Kidney epithelial cell (primary cell): ENCODE results near the gene MLLT3. TPM values are rescaled to one million over a fixed set of nuclear protein-coding genes. Genes with fewer than 3 reads are reported as not detected.
"Not testable (repeated sequence)": the region's sequence is repeated elsewhere in the genome, so short reads cannot be mapped to it uniquely, and the experiment has no call there.

Source experiments
- DNase-seq: peaks from one replicate; pipeline ENCODE4 v3.0.0-alpha.2; 2010; ENCODE audit warnings: low read depth
- H3K27me3 ChIP-seq: 2 replicates; pipeline ENCODE4 v1.6.0; 2011; ENCODE audit warnings: low read length; ENCODE audit not compliant: control insufficient read depth, insufficient read depth
- H3K36me3 ChIP-seq: 2 replicates; pipeline ENCODE4 v1.5.1; 2011; ENCODE audit warnings: low read length; ENCODE audit not compliant: control insufficient read depth, insufficient read depth
- H3K4me3 ChIP-seq: 2 replicates; pipeline ENCODE4 v1.5.1; 2011; ENCODE audit warnings: low read depth, mild to moderate bottlenecking, control low read depth, low read length
- CTCF ChIP-seq: IDR thresholded peaks from 2 replicates; pipeline ENCODE4 v1.5.1; 2011; ENCODE audit warnings: mild to moderate bottlenecking, moderate library complexity, low read length, control low read depth, inconsistent platforms; ENCODE audit not compliant: insufficient read depth, poor library complexity, severe bottlenecking
- total RNA-seq: library from RNA; depleted of rRNA; stranded (reverse); fragments of >200 nt; gene quantifications from 2 replicates; pipeline ENCODE4 v1.2.3, GENCODE V29; 2015

The MLLT3 gene
- total RNA-seq, 1 donor from 2014 or later, result 16.2 TPM

- H3K27me3 ChIP-seq, result no peaks in the 10 kb centered on the region
- H3K36me3 ChIP-seq, result no peaks in the 10 kb centered on the region
- DNase-seq, result no peak
- no peak overlapping the region for H3K4me3 ChIP-seq
- TF ChIP-seq CTCF, result no peak
These were observed 27.7 kb downstream of the MLLT3 start for GRCh38 chr9:20594608-20595007.

- Histone ChIP-seq H3K4me3 (no peak overlapping the region), H3K36me3 (no peaks in the 10 kb centered on the region), H3K27me3 (no peaks in the 10 kb centered on the region)
- DNase-seq, result peak; percentile 35
- TF ChIP-seq CTCF, result no peak
These were observed 28.8 kb downstream of the MLLT3 start for GRCh38 chr9:20593537-20593936.

- no peak for TF ChIP-seq CTCF
- Histone ChIP-seq H3K36me3 (no peaks in the 10 kb centered on the region), H3K27me3 (no peaks in the 10 kb centered on the region), H3K4me3 (no peak overlapping the region)
- no peak for DNase-seq
These were observed 29.2 kb downstream of the MLLT3 start for GRCh38 chr9:20593105-20593504.

- Histone ChIP-seq H3K27me3 (no peaks in the 10 kb centered on the region), H3K4me3 (no peak overlapping the region), H3K36me3 (no peaks in the 10 kb centered on the region)
- TF ChIP-seq CTCF, result no peak
- DNase-seq, result peak; percentile 32
These were observed 29.6 kb downstream of the MLLT3 start for GRCh38 chr9:20592673-20593072.

- no peaks in the 10 kb centered on the region for H3K27me3 ChIP-seq
- no peak overlapping the region for H3K4me3 ChIP-seq
- no peaks in the 10 kb centered on the region for H3K36me3 ChIP-seq
- no peak for DNase-seq
- no peak for TF ChIP-seq CTCF
These were observed 31.1 kb downstream of the MLLT3 start for GRCh38 chr9:20591223-20591622.

- Histone ChIP-seq H3K27me3 (no peaks in the 10 kb centered on the region), H3K36me3 (no peaks in the 10 kb centered on the region), H3K4me3 (no peak overlapping the region)
- DNase-seq, result no peak
- no peak for TF ChIP-seq CTCF
These were observed 37.2 kb downstream of the MLLT3 start for GRCh38 chr9:20584968-20585643.

- not testable (repeated sequence) for DNase-seq, H3K36me3 ChIP-seq, H3K27me3 ChIP-seq, H3K4me3 ChIP-seq
These were observed 39.2 kb downstream of the MLLT3 start for GRCh38 chr9:20583088-20583487.
